GM21529 (cell line): ENCODE measurements around the gene CARD14.
"Not testable (repeated sequence)": the region's sequence is repeated elsewhere in the genome, so short reads cannot be mapped to it uniquely, and the experiment has no call there.

ENCODE experiments used
- ATAC-seq: cut with Tn5 transposase; IDR thresholded peaks from one replicate; pipeline ENCODE4 v1.9.1; 2021; ENCODE audit not compliant: unreplicated experiment

The CARD14 gene

GRCh38 chr17:80147035-80147822 lies 22.6 kb upstream of the CARD14 start, which contains the start of gene EIF4A3:
Gene EIF4A3, minus strand, starts transcription at chr17:80147128. Its CDS starts 167 bp downstream, at chr17:80146961.
- peak; percentile 84 for ATAC-seq

GRCh38 chr17:80151333-80151732 lies 18.5 kb upstream of the CARD14 start:
- ATAC-seq = no peak

- no peak for ATAC-seq
Observed at GRCh38 chr17:80152081-80152702, 17.6 kb upstream of the CARD14 start.

GRCh38 chr17:80153004-80153403 lies 16.8 kb upstream of the CARD14 start:
- ATAC-seq = no peak

- ATAC-seq = no peak
Observed at GRCh38 chr17:80154166-80154565, 15.7 kb upstream of the CARD14 start.

- not testable (repeated sequence) for ATAC-seq
Observed at GRCh38 chr17:80155600-80155999, 14.2 kb upstream of the CARD14 start.

- no peak for ATAC-seq
Observed at GRCh38 chr17:80158846-80159245, 11.0 kb upstream of the CARD14 start.

GRCh38 chr17:80160536-80160935 lies 9.3 kb upstream of the CARD14 start:
- no peak for ATAC-seq

GRCh38 chr17:80163336-80163735 lies 6.5 kb upstream of the CARD14 start:
- ATAC-seq = no peak

- no peak for ATAC-seq
Observed at GRCh38 chr17:80164185-80164584, 5.6 kb upstream of the CARD14 start.

GRCh38 chr17:80166446-80166845 lies 3.4 kb upstream of the CARD14 start:
- ATAC-seq = no peak

- no peak for ATAC-seq
Observed at GRCh38 chr17:80168371-80168770, 1.5 kb upstream of the CARD14 start.

GRCh38 chr17:80169107-80169506 lies 723 bp upstream of the CARD14 start:
- ATAC-seq = no peak

- ATAC-seq = no peak
Observed at GRCh38 chr17:80171681-80172080, 1.9 kb downstream of the CARD14 start.

GRCh38 chr17:80173126-80173525 lies 3.3 kb downstream of the CARD14 start:
- no peak for ATAC-seq

GRCh38 chr17:80173916-80174315 lies 4.1 kb downstream of the CARD14 start:
- ATAC-seq = no peak

GRCh38 chr17:80176757-80177156 lies 6.9 kb downstream of the CARD14 start:
- no peak for ATAC-seq

- no peak for ATAC-seq
Observed at GRCh38 chr17:80177986-80178595, 8.3 kb downstream of the CARD14 start.

- ATAC-seq = no peak
Observed at GRCh38 chr17:80180192-80180591, 10.4 kb downstream of the CARD14 start.

- no peak for ATAC-seq
Observed at GRCh38 chr17:80181431-80181830, 11.6 kb downstream of the CARD14 start.

GRCh38 chr17:80182118-80182844 lies 12.5 kb downstream of the CARD14 start:
- no peak for ATAC-seq
